GM18873 (cell line): Measurements from ENCODE around the gene CYB5A.

Experiments
- ATAC-seq: cut with Tn5 transposase; IDR thresholded peaks from one replicate; pipeline ENCODE4 v1.9.1; 2021; ENCODE audit warnings: mild to moderate bottlenecking, moderate library complexity, moderate number of reproducible peaks; ENCODE audit not compliant: unreplicated experiment, low FRiP score

The CYB5A gene

GRCh38 chr18:74281011-74281979 is 10.5 kb downstream of the CYB5A start:
- ATAC-seq = no peak

GRCh38 chr18:74278983-74279382 is 12.8 kb downstream of the CYB5A start:
- no peak for ATAC-seq

GRCh38 chr18:74278058-74278457 is 13.7 kb downstream of the CYB5A start:
- ATAC-seq = no peak

DNA sequence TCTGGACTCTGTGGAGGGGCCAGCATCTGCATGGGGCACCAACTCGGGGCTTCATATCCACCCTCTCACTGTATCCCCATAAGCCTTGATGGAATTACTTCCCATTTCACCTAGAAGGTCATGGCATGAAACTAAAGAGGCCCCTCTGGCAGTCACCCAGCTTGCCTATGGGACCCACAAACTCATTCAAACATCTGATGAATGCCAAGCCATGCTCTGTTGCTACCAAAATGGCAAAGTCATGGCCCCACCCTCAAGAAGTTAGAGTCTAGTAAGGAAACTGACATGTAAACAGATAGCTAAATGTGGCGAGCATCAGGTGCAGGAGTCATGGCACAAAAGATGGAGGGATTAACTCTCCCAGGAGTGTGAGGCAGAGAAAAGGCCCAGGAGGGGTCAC is 14.5 kb downstream of the CYB5A start:
- ATAC-seq = no peak

- ATAC-seq = no peak
Measured at GRCh38 chr18:74276609-74277008, 15.2 kb downstream of the CYB5A start.

- ATAC-seq = no peak
Measured at GRCh38 chr18:74275736-74276135, 16.0 kb downstream of the CYB5A start.

- ATAC-seq = no peak
Measured at GRCh38 chr18:74274700-74275099, 17.1 kb downstream of the CYB5A start.

DNA sequence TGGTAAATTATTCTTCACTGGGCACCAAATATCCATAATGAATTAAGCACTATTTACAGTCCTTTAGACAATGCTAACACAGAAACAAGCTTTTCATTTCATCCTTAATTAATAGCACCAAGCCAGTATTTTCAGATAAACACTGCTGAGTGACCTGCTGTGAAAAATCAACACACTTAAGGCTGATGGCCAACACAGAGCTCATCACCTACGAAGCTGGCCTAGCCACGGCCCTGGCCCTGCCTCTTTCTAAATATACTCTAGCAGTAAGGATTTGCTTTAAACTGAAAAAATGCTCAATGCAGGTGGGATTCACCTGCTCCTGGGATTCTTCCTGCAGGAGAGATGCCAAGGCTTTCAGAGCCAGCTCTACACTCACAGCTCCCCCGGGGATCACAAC is 18.4 kb downstream of the CYB5A start:
- ATAC-seq = no peak

GRCh38 chr18:74271635-74272034 is 20.1 kb downstream of the CYB5A start:
- no peak for ATAC-seq

DNA sequence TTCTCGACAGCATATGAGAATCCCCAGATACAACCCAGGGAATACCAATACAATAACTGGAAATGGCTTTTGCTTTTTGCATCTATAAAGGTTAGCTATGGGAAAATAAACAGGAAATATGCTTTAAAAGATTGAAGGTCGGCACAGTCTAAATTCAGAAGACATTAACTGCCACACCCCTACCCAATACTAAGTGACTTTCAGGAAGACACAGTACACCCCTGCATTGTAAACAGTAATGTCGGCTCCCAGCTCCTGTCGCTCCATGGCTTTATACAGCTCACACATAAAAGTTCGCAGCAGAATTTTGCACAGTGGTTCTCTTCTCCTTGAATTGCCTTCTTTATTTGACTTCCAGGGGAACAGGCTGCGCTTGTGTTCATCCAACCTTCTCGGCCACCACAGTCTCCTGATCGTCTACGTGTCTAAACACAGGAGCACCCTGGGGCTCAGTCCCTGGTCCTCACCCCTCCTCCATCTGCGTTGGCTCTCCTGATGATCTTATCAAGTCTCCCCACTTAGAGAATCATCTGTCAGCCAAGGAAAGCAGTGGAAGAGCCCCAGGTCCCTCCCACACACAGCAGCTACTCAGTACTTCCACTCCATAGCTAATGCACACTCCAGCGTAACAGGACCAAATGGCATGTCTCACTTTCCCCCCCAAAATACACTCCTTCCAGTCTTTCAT is 22.7 kb downstream of the CYB5A start:
- no peak for ATAC-seq

- ATAC-seq = no peak
Measured at GRCh38 chr18:74268175-74268574, 23.6 kb downstream of the CYB5A start.

DNA sequence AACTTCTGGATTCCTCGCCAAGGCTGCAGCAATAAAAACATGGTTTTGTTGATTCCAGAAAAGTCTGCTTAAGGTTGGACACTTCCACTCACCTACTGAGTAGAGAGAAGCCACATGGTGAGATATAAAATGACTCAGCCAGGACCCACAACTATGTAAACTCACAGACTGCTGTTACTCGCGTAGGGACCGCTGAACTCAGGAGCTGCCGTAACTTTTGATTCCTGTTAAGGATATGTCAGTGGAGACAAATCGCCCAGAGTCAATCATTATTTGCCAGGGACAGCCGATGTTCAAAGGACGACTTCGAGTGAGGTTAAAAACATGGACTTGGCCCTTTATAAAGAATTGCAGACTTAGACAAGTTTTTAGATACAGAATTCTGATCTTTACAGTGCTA is 25.6 kb downstream of the CYB5A start:
- ATAC-seq = no peak

- no peak for ATAC-seq
Measured at GRCh38 chr18:74265546-74266098, 26.1 kb downstream of the CYB5A start.

GRCh38 chr18:74264303-74265020 is 27.3 kb downstream of the CYB5A start:
- ATAC-seq = peak; percentile 100

DNA sequence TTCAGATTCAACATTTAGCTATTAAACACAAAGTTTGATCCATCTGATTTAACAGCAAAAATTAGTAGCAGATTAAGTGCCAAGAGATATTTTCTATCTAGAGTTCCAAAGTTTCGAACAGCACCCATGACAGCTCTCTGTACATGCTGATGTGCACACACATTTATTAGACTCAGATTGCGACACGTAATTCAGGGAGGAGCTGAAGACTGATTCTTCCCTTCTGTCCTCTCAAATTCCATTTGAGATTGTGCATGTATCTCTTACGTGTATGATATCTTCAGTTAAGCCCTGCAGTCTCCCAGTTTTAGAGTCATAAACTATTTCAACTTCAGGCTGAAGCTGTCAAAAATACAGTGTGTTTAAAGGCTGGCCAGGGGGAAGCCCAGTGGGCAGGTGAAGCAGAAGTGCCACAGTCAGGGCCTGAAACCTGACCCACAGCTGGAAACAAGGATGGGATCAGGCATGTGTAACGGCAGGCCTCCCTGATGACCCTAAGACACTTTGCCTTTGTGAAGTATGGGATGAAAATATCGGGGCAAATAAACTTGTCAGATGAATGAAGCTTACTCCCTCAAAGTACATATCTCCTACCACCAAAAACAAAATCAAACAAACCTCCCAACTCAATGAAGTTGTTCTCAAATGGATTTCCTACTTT is 30.6 kb downstream of the CYB5A start:
- no peak for ATAC-seq

GRCh38 chr18:74259347-74259746 is 32.4 kb downstream of the CYB5A start:
- ATAC-seq = no peak

- no peak for ATAC-seq
Measured at GRCh38 chr18:74257083-74257482, 34.7 kb downstream of the CYB5A start.

GRCh38 chr18:74256190-74256589 is 35.6 kb downstream of the CYB5A start:
- no peak for ATAC-seq

GRCh38 chr18:74255131-74255616 is 36.6 kb downstream of the CYB5A start:
- no peak for ATAC-seq

GRCh38 chr18:74252039-74252395 is 39.7 kb downstream of the CYB5A start:
- ATAC-seq = no peak
